CD14-positive monocyte (primary cell): ENCODE data around the gene AKAP6. TPM values are rescaled to one million over a fixed set of nuclear protein-coding genes. Genes with fewer than 3 reads are reported as not detected.

Experiments used
- DNase-seq, 3 donors: peaks; one replicate each; pipeline ENCODE4 v3.0.0-alpha.2; 2011 to 2022
- H2AFZ ChIP-seq: 2 replicates; pipeline ENCODE4 v1.6.0; 2012; ENCODE audit warnings: mild to moderate bottlenecking, low read depth, low read length, inconsistent platforms; ENCODE audit not compliant: insufficient read depth, poor library complexity, severe bottlenecking
- H3K27ac ChIP-seq, 2 donors: 1 replicate in 1 of 2; 2 replicates in 1 of 2; pipeline ENCODE4 v1.5.1; 2012 to 2013; ENCODE audit warnings: low read length in 2 of 2, control low read depth in 1 of 2, inconsistent platforms in 1 of 2, low read depth in 1 of 2, mild to moderate bottlenecking in 1 of 2
- H3K27me3 ChIP-seq, 2 donors: one replicate each; pipeline versions ENCODE4 v1.6.0 to v1.6.1; 2011 to 2013; ENCODE audit warnings: low read length in 2 of 2; ENCODE audit not compliant: control insufficient read depth in 2 of 2, insufficient read depth in 2 of 2
- H3K36me3 ChIP-seq, 2 donors: replicated peaks in 1 of 2; 1 replicate in 1 of 2; 2 replicates in 1 of 2; pipeline versions ENCODE4 v1.5.1 to v1.6.1; 2012 to 2013; ENCODE audit warnings: low read length in 2 of 2, control low read depth in 1 of 2, inconsistent platforms in 1 of 2, mild to moderate bottlenecking in 1 of 2; ENCODE audit not compliant: insufficient read depth in 2 of 2, control insufficient read depth in 1 of 2
- H3K4me1 ChIP-seq, 2 donors: 1 replicate in 1 of 2; 2 replicates in 1 of 2; pipeline versions ENCODE4 v1.5.1 to v1.6.1; 2012 to 2013; ENCODE audit warnings: low read length in 2 of 2, control low read depth in 1 of 2, inconsistent platforms in 1 of 2, mild to moderate bottlenecking in 1 of 2, moderate library complexity in 1 of 2; ENCODE audit not compliant: insufficient read depth in 2 of 2, control insufficient read depth in 1 of 2
- H3K4me2 ChIP-seq: replicated peaks from 2 replicates; pipeline ENCODE3; 2012; ENCODE audit warnings: low read length, moderate library complexity, mild to moderate bottlenecking; ENCODE audit not compliant: poor library complexity, severe bottlenecking; ENCODE audit errors: extremely low read depth
- H3K4me3 ChIP-seq, 3 experiments: fragments of 200-600 bp in 1 of 3; sonication (generic) in 1 of 3; replicated peaks in 1 of 3; 1 replicate in 2 of 3; 2 replicates in 1 of 3; pipeline ENCODE4 v1.5.1; 2011 to 2013; ENCODE audit warnings: low read length in 3 of 3, mild to moderate bottlenecking in 3 of 3, control low read depth in 2 of 3, low read depth in 2 of 3, inconsistent platforms in 1 of 3, moderate library complexity in 1 of 3
- H3K79me2 ChIP-seq: 2 replicates; pipeline ENCODE4 v1.6.0; 2012; ENCODE audit warnings: mild to moderate bottlenecking, control low read depth, inconsistent platforms, low read length, moderate library complexity; ENCODE audit not compliant: insufficient read depth
- H3K9ac ChIP-seq: 2 replicates; pipeline ENCODE4 v1.6.0; 2017; ENCODE audit warnings: low read length, mild to moderate bottlenecking; ENCODE audit not compliant: insufficient read depth, poor library complexity, severe bottlenecking
- H3K9me3 ChIP-seq, 2 donors: replicated peaks in 1 of 2; 1 replicate in 1 of 2; 2 replicates in 1 of 2; pipeline versions ENCODE4 v1.5.1 to v1.6.1; 2012 to 2013; ENCODE audit warnings: low read length in 2 of 2, control low read depth in 1 of 2; ENCODE audit not compliant: control insufficient read depth in 1 of 2, insufficient read depth in 1 of 2
- H4K20me1 ChIP-seq: 2 replicates; pipeline ENCODE4 v1.6.0; 2012; ENCODE audit warnings: mild to moderate bottlenecking, low read length, control low read depth, moderate library complexity; ENCODE audit not compliant: insufficient read depth
- H3K27ac Mint-ChIP-seq, 7 donors: one replicate each; pipeline ENCODE4 v1.8.0; 2020; ENCODE audit warnings: mild to moderate bottlenecking in 7 of 7, mixed read lengths in 7 of 7, moderate library complexity in 6 of 7, inconsistent platforms in 2 of 7
- H3K27me3 Mint-ChIP-seq, 3 donors: one replicate each; pipeline ENCODE4 v1.8.0; 2021 to 2022; ENCODE audit warnings: low read depth in 3 of 3, mild to moderate bottlenecking in 3 of 3, mixed read lengths in 3 of 3, moderate library complexity in 3 of 3, inconsistent platforms in 1 of 3
- H3K36me3 Mint-ChIP-seq, 2 donors: one replicate each; pipeline ENCODE4 v1.8.0; 2020; ENCODE audit warnings: mixed read lengths in 2 of 2, inconsistent platforms in 1 of 2, mild to moderate bottlenecking in 1 of 2
- H3K4me1 Mint-ChIP-seq: one replicate; pipeline ENCODE4 v1.8.0; 2020; ENCODE audit warnings: mild to moderate bottlenecking, mixed read lengths
- H3K4me3 Mint-ChIP-seq, 2 donors: one replicate each; pipeline ENCODE4 v1.8.0; 2020; ENCODE audit warnings: mild to moderate bottlenecking in 2 of 2, mixed read lengths in 2 of 2, moderate library complexity in 1 of 2
- H3K9me3 Mint-ChIP-seq, 7 donors: one replicate each; pipeline ENCODE4 v1.8.0; 2020 to 2022; ENCODE audit warnings: mixed read lengths in 7 of 7, mild to moderate bottlenecking in 6 of 7, moderate library complexity in 6 of 7, inconsistent platforms in 2 of 7
- CTCF ChIP-seq: fragments of 200-600 bp; IDR thresholded peaks from one replicate; pipeline ENCODE4 v1.8.0; 2022; ENCODE audit warnings: antibody characterized with exemption, mild to moderate bottlenecking
- WGBS: methylation state at CpG from one replicate; pipeline ENCODE4 v1.1.5; 2013; ENCODE audit warnings: missing lambda C conversion rate; ENCODE audit not compliant: insufficient coverage; 5-methylcytosine and 5-hydroxymethylcytosine counted together
- intact Hi-C, 2 donors: fragments of 100-400 bp; cut with micrococcal nuclease; formaldehyde crosslinking; loops; one replicate each; pipeline versions ENCODE4 v1.15.0 to v1.15.1; 2023
- polyA plus RNA-seq, 3 donors: library from polyadenylated mRNA; depleted of rRNA in 1 of 3; unstranded in 2 of 3; stranded (reverse) in 1 of 3; fragments of 300-500 nt in 2 of 3; fragments of >200 nt in 1 of 3; fragmentation: Illumina TruSeq in 2 of 3; gene quantifications; 1 replicate in 2 of 3; 2 replicates in 1 of 3; pipeline ENCODE4 v1.2.3, GENCODE V29; 2012 to 2021

The AKAP6 gene
- polyA plus RNA-seq, 3 donors, result not detected

DNA sequence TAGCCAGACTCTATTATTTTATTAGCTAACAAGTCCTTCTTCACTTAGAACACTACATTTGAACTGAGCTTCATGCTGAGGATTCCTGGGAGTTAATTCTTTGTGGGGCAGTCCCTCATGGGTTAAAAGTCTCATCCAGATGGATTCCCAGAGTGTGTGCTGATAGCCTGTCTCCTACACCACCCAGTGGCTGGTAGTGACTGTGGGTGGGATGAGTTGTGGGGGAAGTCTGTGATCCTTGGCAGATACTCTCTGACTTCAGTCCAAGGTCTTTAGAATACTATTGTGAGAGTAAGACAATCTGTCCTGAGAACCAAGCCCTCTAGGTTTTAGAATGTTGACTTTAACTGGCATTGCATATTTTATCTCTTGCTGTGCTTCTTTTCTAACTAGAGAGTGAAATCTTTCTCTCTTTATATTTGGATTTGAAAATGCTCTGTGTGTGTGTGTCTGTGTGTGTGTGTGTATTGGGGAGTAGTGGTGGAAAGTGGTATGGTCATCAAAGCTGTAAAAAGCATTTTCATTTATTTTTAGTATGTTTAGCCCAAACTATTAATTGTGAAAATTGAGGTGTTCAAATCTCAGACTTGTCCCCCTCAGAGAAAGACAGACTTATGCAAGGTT is 37.3 kb downstream of the AKAP6 start:
- Histone ChIP-seq H3K36me3 (no peaks in the 10 kb centered on the region), H3K9me3 (no peaks in the 10 kb centered on the region), H3K4me1 (no peaks in the 10 kb centered on the region), H4K20me1 (no peaks in the 10 kb centered on the region), H3K4me2 (no peak overlapping the region), H3K79me2 (no peaks in the 10 kb centered on the region), H3K27ac (no peak overlapping the region), H3K27me3 (no peaks in the 10 kb centered on the region), H2AFZ (no peak overlapping the region), H3K9ac (no peak overlapping the region), H3K4me3 (no peak overlapping the region)
- peaks cover 0 to 2% (median 0%) of the 10 kb centered on the region in 3 donors for H3K27me3 Mint-ChIP-seq
- intact Hi-C loops, result no loop called here
- H3K4me1 Mint-ChIP-seq, result peaks cover 5% of the 10 kb centered on the region
- no peak for TF ChIP-seq CTCF
- H3K36me3 Mint-ChIP-seq, result no peaks in the 10 kb centered on the region
- no peak for DNase-seq
- no peak overlapping the region for H3K4me3 Mint-ChIP-seq
- peaks cover 0 to 2% (median 0%) of the 10 kb centered on the region in 7 donors for H3K9me3 Mint-ChIP-seq
- no peak overlapping the region for H3K27ac Mint-ChIP-seq

GRCh38 chr14:32366986-32367385 is 37.9 kb downstream of the AKAP6 start:
- peaks cover 5% of the 10 kb centered on the region for H3K4me1 Mint-ChIP-seq
- Histone ChIP-seq H3K9me3 (no peaks in the 10 kb centered on the region), H3K79me2 (no peaks in the 10 kb centered on the region), H3K4me2 (no peak overlapping the region), H3K4me1 (no peaks in the 10 kb centered on the region), H2AFZ (no peak overlapping the region), H4K20me1 (no peaks in the 10 kb centered on the region), H3K27me3 (no peaks in the 10 kb centered on the region), H3K36me3 (no peaks in the 10 kb centered on the region), H3K27ac (no peak overlapping the region), H3K4me3 (no peak overlapping the region), H3K9ac (no peak overlapping the region)
- no peaks in the 10 kb centered on the region for H3K36me3 Mint-ChIP-seq
- no peak overlapping the region for H3K27ac Mint-ChIP-seq
- no peak overlapping the region for H3K4me3 Mint-ChIP-seq
- intact Hi-C loops, result no loop called here
- WGBS, result no CpG with 5 or more reads among the region's 4 CpGs
- H3K9me3 Mint-ChIP-seq, result peaks cover 0 to 6% (median 0%) of the 10 kb centered on the region in 7 donors
- H3K27me3 Mint-ChIP-seq, result peaks cover 0 to 2% (median 0%) of the 10 kb centered on the region in 3 donors
- no peak for TF ChIP-seq CTCF
- no peak for DNase-seq
